Measurements from ENCODE around the gene SEPHS2. TPM values are rescaled to one million over a fixed set of nuclear protein-coding genes. Genes with fewer than 3 reads are reported as not detected.

The SEPHS2 gene
- total RNA-seq, 4 donors from 2014 or later = 17.7 to 25.3 (median 23.6) TPM

- intact Hi-C loops (cut with DNase I; ENCODE audit: low total_unique reads) = no loop called here
- TF ChIP-seq POLR2A (IDR thresholded peaks at IDR 0.05) = no peak
- no peak for TF ChIP-seq CTCF (IDR thresholded peaks at IDR 0.05)
- H3K4me3 ChIP-seq (ENCODE audit: low read depth, poor library complexity, severe bottlenecking) = peak overlapping the region; percentile 56
- no peak for DNase-seq (ENCODE audit: low spot score in 2 of 2)
- WGBS, 2 donors = 10 to 11% methylated on average over 14 of the region's 14 CpGs
Observed at GRCh38 chr16:30406795-30407101, 38.9 kb downstream of the SEPHS2 start.

- no peak for DNase-seq (ENCODE audit: low spot score in 2 of 2)
- no peak overlapping the region for H3K4me3 ChIP-seq (ENCODE audit: low read depth, poor library complexity, severe bottlenecking)
- intact Hi-C loops (cut with DNase I; ENCODE audit: low total_unique reads) = no loop called here
- TF ChIP-seq CTCF (IDR thresholded peaks at IDR 0.05) (no peak), POLR2A (IDR thresholded peaks at IDR 0.05) (no peak)
- 86 to 87% methylated on average over 8 of the region's 8 CpGs for WGBS, 2 donors
Observed at GRCh38 chr16:30401768-30402425, 43.8 kb downstream of the SEPHS2 start.

- 14 to 15% methylated on average over 12 of the region's 12 CpGs for WGBS, 2 donors
- DNase-seq (ENCODE audit: low spot score in 2 of 2) = no peak
- TF ChIP-seq CTCF (IDR thresholded peaks at IDR 0.05) = no peak
- TF ChIP-seq POLR2A (IDR thresholded peaks at IDR 0.05) = no peak
- H3K4me3 ChIP-seq (ENCODE audit: low read depth, poor library complexity, severe bottlenecking) = no peak overlapping the region
- intact Hi-C loops (cut with DNase I; ENCODE audit: low total_unique reads) = no loop called here
Observed at GRCh38 chr16:30399435-30400186, 46.1 kb downstream of the SEPHS2 start.

- TF ChIP-seq POLR2A (IDR thresholded peaks at IDR 0.05) (no peak), CTCF (IDR thresholded peaks at IDR 0.05) (no peak)
- no peak overlapping the region for H3K4me3 ChIP-seq (ENCODE audit: low read depth, poor library complexity, severe bottlenecking)
- DNase-seq (ENCODE audit: low spot score in 2 of 2) = no peak
- 78 to 81% methylated on average over 22 to 23 of the region's 23 CpGs for WGBS, 2 donors
- intact Hi-C loops (cut with DNase I; ENCODE audit: low total_unique reads) = no loop called here
Observed at GRCh38 chr16:30398661-30399434, 46.8 kb downstream of the SEPHS2 start.

- TF ChIP-seq CTCF (IDR thresholded peaks at IDR 0.05) (no peak), POLR2A (IDR thresholded peaks at IDR 0.05) (no peak)
- H3K4me3 ChIP-seq (ENCODE audit: low read depth, poor library complexity, severe bottlenecking) = no peak overlapping the region
- DNase-seq (ENCODE audit: low spot score in 2 of 2) = no peak
- WGBS, 2 donors = 84 to 89% methylated on average over 19 to 32 of the region's 42 CpGs
- intact Hi-C loops (cut with DNase I; ENCODE audit: low total_unique reads) = no loop called here
Observed at GRCh38 chr16:30397776-30398660, 47.7 kb downstream of the SEPHS2 start.

All from lower leg skin (tissue), 4 donors.